Neural progenitor cell (in vitro differentiated cells): Measurements from ENCODE around the gene GTF2F2.
"Not testable (repeated sequence)": the region's sequence is repeated elsewhere in the genome, so short reads cannot be mapped to it uniquely, and the experiment has no call there.

Experiments
- CTCF ChIP-seq: fragments of 200-600 bp; sonication (generic); IDR thresholded peaks from 2 replicates; pipeline ENCODE4 v1.5.1; 2017; ENCODE audit warnings: antibody characterized with exemption, mild to moderate bottlenecking
- EZH2 ChIP-seq: fragments of 200-600 bp; sonication (generic); IDR thresholded peaks from 2 replicates; pipeline ENCODE4 v1.6.1; 2017; ENCODE audit warnings: antibody characterized with exemption, mild to moderate bottlenecking, moderate library complexity
- EZH2phosphoT487 ChIP-seq: fragments of 200-600 bp; sonication (generic); IDR thresholded peaks from 2 replicates; pipeline ENCODE4 v1.6.1; 2017; ENCODE audit warnings: antibody characterized with exemption

DNA sequence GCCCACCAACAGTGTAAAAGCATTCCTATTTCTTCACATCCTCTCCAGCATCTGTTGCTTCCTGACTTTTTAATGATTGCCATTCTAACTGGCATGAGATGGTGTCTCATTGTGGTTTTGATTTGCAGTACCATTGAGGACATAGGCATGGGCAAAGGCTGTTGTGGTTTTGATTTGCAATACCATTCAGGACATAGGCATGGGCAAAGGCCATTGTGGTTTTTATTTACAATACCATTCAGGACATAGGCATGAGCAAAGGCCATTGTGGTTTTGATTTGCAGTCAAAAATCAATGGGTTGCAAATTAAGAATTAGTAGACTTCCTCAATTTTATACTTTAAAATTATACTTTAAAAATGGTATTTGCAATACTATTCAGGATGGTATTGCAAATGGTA, 69.2 kb downstream of the GTF2F2 start:
- not testable (repeated sequence) for TF ChIP-seq CTCF, EZH2, EZH2phosphoT487
